Suprapubic skin (tissue), 4 donors: ENCODE results near the gene MRPS30.

ENCODE experiments used
- EP300 ChIP-seq: sonication (generic); formaldehyde crosslinking; IDR thresholded peaks from one replicate; pipeline ENCODE4 v1.6.1; 2017; ENCODE audit warnings: antibody characterized with exemption
- POLR2A ChIP-seq, 2 donors: fragments of 450-650 bp; IDR thresholded peaks; one replicate each; pipeline ENCODE4 v1.6.1; 2017; ENCODE audit warnings: antibody characterized with exemption in 2 of 2, mild to moderate bottlenecking in 2 of 2, moderate library complexity in 2 of 2
- POLR2AphosphoS5 ChIP-seq, 3 donors: sonication (generic); formaldehyde crosslinking; IDR thresholded peaks; one replicate each; pipeline ENCODE4 v1.6.1; 2017; ENCODE audit warnings: antibody characterized with exemption in 3 of 3
- TF ChIP-seq, protein P1 (sequence below), 2 donors: fragments of 200-600 bp in 1 of 2; fragments of 450-650 bp in 1 of 2; sonication (generic) in 1 of 2; IDR thresholded peaks; one replicate each; pipeline ENCODE4 v1.5.1; 2016 to 2019; ENCODE audit warnings: antibody characterized with exemption in 2 of 2, mild to moderate bottlenecking in 1 of 2, moderate library complexity in 1 of 2

GRCh38 chr5:44807269-44807668 is 1.5 kb upstream of the MRPS30 start:
- TF ChIP-seq POLR2A (IDR thresholded peaks at IDR 0.05) = no peak
- TF ChIP-seq, protein P1, sequence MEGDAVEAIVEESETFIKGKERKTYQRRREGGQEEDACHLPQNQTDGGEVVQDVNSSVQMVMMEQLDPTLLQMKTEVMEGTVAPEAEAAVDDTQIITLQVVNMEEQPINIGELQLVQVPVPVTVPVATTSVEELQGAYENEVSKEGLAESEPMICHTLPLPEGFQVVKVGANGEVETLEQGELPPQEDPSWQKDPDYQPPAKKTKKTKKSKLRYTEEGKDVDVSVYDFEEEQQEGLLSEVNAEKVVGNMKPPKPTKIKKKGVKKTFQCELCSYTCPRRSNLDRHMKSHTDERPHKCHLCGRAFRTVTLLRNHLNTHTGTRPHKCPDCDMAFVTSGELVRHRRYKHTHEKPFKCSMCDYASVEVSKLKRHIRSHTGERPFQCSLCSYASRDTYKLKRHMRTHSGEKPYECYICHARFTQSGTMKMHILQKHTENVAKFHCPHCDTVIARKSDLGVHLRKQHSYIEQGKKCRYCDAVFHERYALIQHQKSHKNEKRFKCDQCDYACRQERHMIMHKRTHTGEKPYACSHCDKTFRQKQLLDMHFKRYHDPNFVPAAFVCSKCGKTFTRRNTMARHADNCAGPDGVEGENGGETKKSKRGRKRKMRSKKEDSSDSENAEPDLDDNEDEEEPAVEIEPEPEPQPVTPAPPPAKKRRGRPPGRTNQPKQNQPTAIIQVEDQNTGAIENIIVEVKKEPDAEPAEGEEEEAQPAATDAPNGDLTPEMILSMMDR (IDR thresholded peaks at IDR 0.05) = no peak
- TF ChIP-seq POLR2AphosphoS5 (IDR thresholded peaks at IDR 0.05) = no peak
- no peak for TF ChIP-seq EP300
